Middle frontal gyrus (tissue), 1 donor: ENCODE measurements around the gene DEF6.
"Not testable (repeated sequence)": the region's sequence is repeated elsewhere in the genome, so short reads cannot be mapped to it uniquely, and the experiment has no call there.

Experiments used
- DNase-seq: peaks from one replicate; pipeline ENCODE4 v3.0.0-alpha.2; 2015; ENCODE audit warnings: low spot score; ENCODE audit errors: extremely low spot score

Gene DEF6

DNA sequence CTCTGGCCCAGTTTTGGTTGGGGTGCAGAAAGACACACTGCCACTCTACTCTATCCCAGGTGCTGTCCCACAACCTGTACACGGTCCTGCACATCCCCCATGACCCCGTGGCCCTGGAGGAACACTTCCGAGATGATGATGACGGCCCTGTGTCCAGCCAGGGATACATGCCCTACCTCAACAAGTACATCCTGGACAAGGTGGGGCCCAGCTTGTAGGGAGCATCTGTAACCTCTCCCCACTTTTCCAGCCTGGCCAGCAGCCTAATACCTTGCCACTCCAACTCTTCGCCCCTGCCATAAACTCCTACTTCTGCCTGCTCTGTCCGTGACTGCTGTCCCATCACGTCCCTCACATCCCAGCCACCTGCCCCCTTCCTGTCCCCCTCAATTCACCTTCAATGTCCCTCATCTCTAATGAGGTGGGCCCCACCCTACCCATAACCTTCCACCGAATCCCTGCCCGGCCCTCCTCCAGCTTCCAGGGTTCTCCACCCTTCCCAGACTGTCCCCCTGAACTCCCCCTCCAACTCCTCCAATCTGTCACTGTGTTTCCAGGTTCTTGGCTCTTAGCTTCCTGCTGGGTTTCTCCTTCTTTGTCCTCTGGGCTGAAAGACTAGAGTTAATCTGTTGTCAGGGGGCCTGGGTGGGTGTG, 12.1 kb downstream of the DEF6 start:
- no peak for DNase-seq

DNA sequence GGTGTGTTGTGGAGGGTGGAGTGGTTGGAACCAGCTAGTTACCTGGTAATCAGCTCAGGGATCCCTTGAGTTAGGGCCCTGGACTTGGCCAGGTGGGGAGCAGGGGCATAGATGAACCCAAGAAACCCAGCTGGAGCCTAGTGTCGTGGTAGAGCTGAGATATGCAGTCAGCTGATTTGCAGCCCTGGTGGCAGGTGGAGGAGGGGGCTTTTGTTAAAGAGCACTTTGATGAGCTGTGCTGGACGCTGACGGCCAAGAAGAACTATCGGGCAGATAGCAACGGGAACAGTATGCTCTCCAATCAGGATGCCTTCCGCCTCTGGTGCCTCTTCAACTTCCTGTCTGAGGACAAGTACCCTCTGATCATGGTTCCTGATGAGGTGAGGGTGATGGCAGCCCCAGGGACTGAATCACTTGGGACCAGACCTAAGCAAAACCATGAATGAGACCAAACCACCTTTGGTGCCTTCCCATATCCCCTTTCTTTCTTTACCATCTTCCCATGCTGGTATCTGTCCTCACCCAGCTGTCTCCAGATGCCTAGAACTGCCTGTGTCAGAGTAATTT, 12.7 kb downstream of the DEF6 start:
- DNase-seq, result no peak

DNA sequence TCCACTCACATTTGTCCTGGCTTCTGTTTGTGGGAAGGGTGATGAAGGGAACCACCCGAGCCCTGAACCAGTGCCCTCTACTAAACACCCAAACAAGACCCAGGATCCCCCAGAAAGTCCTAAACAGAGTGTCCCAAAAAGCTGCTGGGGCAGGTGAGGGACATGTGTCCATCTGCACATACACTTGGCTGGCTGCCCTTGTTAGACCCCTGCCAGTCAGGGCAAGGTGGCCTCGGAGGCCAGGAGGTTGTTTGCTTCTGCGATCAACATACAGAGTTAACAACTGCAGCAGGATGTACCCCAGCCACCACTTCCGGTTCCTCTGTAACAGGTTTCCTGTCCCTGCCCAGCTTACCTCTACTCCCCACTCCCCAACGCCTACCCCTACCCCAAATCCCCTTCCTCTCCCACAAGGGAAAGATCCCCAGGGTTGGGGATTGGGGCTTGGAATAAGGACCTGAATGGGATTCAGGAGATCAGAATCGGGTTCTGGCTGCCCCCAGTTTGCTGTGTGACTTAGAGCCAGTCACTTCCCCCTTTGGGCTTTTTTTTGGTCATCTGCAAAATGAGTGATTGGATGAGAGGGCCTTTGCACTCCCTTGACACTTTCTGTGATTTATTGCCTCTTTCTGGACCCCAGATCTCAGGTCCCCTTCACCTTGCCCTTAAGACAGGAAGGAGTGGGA, 13.9 kb downstream of the DEF6 start:
- no peak for DNase-seq

DNA sequence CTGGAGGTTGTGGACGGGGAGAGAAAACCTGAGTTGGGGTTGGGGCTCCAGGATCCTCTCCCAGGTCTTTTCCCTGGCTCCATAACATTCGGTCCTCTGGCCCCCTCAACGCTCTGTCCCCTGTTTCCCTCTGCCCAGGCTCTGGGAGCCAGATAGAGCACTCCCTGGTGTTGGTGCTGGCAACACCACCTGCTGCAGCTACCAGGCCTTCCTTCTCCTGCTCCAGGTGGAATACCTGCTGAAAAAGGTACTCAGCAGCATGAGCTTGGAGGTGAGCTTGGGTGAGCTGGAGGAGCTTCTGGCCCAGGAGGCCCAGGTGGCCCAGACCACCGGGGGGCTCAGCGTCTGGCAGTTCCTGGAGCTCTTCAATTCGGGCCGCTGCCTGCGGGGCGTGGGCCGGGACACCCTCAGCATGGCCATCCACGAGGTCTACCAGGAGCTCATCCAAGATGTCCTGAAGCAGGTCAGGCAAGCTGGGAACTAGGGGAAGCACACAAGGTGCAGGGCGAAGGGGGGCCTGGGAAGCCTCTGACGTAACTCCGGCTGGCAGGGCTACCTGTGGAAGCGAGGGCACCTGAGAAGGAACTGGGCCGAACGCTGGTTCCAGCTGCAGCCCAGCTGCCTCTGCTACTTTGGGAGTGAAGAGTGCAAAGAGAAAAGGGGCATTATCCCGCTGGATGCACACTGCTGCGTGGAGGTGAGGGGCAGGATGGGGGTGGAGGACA, 14.6 kb downstream of the DEF6 start:
- DNase-seq, result no peak

DNA sequence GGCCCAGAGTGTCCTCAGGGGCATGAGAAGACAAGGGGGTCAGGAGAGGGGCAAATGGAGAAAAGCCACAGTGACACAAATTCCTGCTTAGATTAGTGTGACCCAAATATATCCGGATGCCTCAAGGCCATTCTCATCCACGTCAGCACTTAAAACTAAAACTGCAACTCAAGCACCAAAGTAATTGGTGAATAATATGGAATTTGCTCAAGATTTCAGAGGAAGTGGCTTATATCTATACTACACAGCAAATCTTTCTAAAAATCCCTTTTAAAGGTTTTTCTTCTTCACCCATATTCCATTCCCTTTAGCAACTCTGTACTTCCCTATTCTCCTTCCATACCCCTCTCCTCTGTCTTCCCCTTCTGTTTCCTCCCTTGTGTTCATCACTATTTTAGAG, 15.2 kb downstream of the DEF6 start:
- DNase-seq, result no peak

DNA sequence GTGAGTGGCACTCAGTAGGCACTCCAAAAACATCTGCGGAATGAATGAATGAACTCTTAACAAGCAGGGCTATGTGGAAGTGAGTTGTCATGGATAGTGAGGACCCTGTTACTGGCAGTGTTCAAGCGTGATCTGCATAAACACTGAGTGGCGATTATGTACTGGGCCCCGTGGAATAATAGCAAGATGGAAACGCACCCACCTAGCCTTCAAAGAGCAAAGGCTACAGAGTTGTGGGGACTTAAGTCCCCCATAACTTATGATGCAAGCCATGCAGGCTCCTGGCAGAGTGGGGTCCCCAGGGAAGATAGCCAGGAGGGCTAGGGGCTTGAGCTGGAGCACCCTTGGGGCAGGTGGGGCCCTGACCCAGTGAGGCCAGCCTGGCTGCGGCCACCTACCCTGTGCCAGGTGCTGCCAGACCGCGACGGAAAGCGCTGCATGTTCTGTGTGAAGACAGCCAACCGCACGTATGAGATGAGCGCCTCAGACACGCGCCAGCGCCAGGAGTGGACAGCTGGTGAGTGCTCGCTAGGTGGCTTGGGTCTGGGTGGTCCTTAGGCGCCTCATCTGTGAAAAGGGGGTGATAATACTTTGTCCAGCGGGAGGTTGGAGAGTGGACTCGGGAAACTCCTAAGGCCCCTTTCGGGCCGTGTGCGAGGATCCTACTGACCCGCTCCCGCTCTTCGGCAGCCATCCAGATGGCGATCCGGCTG, 20.0 kb downstream of the DEF6 start:
- no peak for DNase-seq

DNA sequence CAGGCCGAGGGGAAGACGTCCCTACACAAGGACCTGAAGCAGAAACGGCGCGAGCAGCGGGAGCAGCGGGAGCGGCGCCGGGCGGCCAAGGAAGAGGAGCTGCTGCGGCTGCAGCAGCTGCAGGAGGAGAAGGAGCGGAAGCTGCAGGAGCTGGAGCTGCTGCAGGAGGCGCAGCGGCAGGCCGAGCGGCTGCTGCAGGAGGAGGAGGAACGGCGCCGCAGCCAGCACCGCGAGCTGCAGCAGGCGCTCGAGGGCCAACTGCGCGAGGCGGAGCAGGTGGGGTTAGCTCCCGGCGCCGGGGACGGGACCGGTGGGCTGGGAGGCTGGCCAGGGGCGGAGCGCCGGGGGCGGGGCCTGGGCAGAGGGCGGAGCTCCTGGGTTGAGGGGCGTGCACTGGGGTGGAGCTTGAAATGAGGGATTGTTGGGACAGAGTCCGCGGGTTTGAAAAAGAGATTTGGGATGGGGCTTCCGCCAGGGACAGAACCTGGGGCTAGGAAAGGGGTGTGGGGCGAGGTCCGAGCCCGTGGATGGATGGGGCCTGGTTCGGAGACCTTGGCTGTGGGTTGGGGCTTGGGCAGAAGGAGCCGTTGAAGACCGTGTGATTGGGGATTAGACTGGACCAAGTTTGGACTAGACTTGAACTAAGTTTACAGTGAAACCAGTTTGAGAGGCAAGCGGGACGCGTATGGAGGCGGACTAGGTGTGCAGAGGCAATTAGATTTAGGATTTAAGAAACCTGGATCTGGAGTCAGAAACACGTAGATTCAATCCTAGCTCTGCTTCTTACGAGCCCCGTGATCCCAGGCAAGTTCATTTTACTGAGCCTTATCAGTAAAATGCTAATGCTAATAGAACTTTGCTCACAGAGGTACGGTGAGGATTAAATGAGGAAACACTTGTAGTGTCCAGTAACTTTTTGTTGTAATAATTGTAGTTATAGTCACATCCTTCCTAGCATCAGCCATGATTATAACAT, 20.9 kb downstream of the DEF6 start:
- DNase-seq, result peak; percentile 28

DNA sequence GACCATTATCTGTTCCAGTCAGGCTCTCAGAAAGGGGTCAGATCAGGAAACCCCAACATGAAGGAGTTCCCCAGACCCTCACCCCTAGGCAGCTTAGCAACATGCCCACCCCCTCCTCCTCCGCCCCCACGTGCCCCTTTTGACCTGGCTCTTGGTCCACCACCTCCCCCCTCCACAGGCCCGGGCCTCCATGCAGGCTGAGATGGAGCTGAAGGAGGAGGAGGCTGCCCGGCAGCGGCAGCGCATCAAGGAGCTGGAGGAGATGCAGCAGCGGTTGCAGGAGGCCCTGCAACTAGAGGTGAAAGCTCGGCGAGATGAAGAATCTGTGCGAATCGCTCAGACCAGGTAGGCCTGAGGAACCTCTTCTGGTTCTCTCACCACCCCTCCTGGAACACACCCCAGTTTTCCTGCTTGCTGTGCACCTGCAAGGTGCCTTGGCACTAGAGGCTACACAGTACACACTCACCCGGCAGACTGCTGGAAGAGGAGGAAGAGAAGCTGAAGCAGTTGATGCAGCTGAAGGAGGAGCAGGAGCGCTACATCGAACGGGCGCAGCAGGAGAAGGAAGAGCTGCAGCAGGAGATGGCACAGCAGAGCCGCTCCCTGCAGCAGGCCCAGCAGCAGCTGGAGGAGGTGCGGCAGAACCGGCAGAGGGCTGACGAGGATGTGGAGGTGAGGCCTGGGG, 21.9 kb downstream of the DEF6 start:
- DNase-seq, result no peak

DNA sequence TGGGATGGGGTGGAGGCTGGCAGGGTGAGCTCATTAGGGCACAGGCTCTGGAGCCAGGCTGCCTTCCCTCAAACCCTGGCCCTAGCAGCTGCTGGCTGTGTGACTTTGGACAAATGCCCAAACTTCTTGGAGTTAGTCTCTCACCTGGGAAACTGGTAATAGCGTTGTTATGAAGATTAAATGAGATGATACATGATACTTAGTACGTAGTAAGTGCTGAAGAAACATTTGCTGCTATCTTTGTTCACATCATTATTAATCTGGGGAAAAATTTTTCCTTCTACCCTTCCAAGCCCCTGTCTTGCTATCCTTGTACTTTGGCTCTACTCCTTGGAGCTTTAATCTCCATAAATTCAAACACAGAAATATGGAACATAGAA, 22.4 kb downstream of the DEF6 start:
- no peak for DNase-seq

DNA sequence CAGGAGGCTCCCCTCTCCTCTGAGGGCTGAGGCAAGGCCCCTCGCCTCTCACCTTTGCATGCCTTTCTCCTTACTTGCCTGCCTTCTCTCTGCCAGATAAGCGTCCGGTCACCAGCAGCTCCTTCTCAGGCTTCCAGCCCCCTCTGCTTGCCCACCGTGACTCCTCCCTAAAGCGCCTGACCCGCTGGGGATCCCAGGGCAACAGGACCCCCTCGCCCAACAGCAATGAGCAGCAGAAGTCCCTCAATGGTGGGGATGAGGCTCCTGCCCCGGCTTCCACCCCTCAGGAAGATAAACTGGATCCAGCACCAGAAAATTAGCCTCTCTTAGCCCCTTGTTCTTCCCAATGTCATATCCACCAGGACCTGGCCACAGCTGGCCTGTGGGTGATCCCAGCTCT, 23.5 kb downstream of the DEF6 start:
- no peak for DNase-seq

DNA sequence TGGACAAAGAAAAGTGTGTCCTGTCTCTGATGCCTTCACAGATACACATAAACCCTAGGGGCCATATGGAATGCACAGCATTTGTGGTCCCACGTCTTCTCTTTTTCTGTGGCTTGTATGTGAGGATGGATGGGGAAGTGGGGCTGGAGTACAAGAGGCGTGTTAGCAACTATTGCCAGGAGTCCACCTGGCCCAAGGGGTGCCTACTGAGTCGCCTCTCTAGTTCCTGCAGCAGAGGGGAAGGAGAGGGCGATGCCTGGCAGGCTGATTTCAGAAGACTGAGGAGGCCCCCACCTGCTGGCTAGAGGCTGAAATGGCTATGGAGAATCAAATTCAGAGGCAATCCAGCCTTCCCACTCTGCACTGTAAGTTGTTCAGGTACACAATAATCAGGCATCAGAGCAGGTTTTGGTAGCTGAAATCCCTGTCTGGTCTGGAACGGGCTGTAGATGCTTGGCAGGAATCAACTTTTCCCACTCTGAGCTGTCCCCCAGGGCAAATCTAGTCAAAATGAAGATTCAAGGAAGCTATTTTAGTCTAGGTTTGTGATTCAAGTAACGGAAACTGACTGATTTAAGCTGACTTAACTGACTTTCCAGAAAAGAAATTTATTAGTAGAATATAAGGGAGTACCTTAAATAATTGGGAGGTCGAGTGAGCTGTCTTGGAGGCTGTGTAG, 29.9 kb downstream of the DEF6 start:
- DNase-seq, result no peak

DNA sequence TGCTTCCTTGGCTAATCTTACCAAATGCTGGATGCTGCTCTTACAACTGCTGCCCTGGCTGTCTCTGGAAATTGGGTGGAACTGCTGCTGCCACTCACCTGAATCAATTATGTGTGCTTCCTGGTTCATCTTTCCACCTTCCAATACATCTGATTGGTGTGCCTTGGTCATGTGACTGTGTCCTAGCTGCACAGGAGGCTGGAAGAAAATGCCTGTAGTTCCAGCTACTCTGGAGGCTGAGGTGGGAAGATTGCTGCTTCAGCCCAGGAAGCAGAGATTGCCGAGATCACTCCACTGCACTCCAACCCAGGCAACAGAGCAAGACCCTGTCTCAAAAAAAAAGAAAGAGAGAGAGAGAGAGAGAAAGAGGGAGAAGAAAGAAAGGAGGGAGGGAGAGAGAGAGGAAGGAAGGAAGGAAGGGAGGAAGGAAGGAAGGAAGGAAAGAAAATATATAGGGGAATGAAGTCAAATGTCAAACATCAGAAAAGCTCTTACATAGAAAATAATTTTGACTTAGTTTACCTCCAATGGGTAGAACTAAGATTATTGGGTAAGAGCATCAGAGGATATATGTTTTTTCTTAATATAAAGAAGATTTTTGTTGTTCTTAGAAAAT, 30.6 kb downstream of the DEF6 start:
- DNase-seq, result no peak

DNA sequence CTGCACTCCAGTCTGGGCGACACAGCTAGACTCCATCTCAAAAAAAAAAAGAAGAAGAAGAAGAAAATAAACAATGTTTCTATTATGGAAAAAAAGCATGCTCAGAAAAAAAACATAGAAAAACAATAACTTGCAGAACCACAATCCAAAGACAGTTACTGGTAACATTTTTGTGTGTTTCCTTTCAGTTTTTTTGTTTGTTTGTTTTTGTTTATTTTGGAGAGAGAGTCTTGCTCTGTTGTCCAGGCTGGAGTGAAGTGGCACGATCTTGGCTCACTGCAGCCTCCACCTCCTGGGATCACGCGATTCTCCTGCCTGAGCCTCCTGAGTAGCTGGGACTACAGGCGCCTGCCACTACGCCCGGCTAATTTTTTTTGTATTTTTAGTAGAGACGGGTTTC, 31.3 kb downstream of the DEF6 start:
- DNase-seq, result not testable (repeated sequence)

DNA sequence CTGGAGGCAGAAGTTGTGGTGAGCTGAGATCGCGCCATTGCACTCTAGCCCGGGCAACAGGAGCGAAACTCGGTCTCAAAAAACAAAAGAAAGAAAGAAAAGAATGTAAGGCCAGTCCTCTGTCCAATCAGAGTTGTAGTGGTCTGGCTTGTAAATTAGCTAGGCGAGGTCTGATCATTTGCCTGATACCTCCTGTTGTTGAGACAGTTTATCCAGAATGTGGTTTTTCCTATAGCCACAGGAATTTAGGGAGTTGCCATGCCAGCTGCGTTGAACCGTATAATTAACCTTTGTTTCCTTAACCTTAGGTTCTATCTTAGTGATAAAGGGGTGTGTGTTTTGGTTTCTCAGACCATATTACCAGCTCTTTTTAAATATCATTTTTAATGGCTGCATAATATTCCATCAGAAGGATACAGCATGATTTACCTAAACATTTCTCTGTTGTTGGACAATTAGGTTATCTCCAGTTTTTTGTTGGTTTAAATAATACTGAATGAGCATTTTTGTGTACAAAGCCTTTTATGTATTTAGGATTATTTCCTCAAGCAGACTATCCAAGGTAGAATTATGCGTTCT, 33.0 kb downstream of the DEF6 start:
- DNase-seq, result no peak

DNA sequence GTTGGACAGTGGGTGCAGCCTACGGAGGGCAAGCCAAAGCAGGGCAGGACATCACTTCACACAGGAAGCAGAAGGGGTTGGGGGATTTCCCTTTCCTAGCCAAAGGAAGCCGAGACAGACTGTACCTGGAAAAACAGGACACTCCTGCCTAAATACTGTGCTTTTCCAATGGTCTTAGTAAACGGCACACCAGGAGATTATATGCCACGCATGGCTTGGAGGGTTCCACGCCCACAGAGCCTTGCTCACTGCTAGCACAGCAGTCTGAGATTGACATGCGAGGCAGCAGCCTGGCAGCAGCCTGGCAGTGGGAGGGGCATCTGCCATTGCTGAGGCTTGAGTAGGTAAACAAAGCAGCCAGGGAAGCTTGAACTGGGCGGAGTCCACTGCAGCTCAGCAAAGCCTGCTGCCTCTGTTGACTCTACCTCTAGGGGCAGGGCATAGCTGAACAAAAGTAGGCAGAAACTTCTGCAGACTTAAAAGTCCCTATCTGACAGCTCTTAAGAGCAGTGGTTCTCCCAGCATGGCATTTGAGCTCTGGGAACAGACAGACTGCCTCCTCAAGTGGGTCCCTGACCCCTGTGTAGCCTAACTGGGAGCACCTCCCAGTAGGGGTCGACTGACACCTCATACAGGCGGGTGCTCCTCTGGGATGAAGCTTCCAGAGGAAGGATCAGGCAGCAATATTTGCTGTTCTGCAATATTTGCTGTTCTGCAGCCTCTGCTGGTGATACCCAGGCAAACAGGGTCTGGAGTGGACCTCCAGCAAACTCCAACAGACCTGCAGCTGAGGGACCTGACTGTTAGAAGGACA, 34.7 kb downstream of the DEF6 start:
- DNase-seq, result not testable (repeated sequence)

DNA sequence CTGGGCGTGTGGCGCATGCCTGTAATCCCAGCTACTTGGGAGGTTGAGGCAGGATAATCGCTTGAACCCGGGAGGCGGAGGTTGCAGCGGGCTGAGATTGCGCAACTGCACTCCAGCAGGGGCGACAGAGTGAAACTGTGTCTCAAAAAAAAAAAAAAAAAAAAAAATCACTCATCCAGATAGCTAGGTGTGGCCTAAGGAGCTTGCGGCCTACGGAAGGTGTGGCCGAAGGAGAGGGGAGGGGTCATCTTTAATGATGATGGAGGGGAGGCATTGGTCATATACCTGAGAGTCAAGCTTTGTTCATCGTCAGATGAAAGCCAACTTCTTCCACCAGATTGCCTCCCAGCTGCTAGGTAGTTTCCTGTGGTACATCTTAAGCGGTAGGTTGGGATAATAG, 43.9 kb downstream of the DEF6 start:
- no peak for DNase-seq

DNA sequence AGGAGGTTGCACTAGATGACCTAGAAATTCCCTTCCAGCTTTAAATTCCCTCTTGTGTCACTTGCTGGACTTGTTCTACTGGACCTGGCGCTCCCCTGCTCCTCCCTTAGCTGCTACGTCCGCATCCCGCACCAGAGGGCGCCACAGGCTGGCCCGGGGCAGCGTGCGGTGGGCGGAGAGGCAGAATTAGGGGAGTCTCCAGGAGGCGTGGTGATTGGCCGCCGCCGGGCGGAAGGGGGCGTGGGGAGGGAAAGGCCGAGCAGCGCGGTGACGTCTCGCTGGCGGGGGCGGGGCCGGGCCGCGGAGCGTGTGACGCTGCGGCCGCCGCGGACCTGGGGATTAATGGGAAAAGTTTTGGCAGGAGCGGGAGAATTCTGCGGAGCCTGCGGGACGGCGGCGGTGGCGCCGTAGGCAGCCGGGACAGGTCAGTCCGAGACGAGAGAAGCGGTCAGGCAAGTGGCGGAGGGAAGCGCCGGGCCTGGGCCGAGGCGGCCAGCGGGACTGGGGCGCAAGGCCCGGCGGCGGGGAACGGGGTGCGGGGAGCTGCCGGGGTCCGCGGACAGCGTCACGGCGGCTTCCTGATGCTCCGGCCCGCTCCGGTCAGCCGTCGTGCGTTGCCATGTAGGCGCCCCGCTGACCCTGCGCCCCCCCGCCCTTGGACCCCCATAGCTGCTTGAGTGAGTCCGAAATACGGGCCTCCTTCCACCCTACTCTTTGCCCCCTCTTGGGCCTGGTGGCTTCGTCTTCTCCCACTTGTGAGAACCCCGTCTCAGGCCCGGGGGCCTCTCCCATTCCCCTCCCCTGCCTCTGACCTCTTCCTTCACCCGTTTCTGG, 44.9 kb downstream of the DEF6 start, which contains the start of gene PPARD:
Gene PPARD (plus strand): TSS at position 301 of the 834 bp plus-strand sequence. CDS start 68,530 bp downstream, outside the sequence.
- peak; percentile 97 for DNase-seq
